ENCODE results near the gene DCST2.

DNA sequence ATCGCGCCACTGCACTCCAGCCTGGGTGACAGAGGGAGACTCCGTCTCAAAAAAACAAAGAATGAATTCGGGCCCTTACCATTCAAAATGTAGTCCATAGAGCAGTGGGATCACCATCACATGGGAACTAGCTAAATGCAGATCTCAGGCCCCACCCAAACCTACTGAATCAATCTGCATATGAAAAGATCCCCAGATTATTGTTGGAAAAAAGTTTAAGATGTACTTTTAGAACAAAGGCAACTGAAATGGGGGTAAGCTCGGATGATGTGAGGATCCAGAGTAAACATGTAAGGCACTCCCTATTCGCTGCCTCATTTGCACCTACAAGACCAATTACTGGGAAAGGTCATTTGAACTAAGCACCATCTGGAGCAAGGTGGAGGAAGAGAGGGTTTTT lies 51.2 kb downstream of the DCST2 start:
- TF ChIP-seq TAF1 (IDR thresholded peaks at IDR 0.05; ENCODE audit: borderline replicate concordance, insufficient read depth, low read length) (no peak), POLR2AphosphoS5 (IDR thresholded peaks at IDR 0.05; ENCODE audit: low read depth, low read length) (no peak)
- TF ChIP-seq, protein P1, sequence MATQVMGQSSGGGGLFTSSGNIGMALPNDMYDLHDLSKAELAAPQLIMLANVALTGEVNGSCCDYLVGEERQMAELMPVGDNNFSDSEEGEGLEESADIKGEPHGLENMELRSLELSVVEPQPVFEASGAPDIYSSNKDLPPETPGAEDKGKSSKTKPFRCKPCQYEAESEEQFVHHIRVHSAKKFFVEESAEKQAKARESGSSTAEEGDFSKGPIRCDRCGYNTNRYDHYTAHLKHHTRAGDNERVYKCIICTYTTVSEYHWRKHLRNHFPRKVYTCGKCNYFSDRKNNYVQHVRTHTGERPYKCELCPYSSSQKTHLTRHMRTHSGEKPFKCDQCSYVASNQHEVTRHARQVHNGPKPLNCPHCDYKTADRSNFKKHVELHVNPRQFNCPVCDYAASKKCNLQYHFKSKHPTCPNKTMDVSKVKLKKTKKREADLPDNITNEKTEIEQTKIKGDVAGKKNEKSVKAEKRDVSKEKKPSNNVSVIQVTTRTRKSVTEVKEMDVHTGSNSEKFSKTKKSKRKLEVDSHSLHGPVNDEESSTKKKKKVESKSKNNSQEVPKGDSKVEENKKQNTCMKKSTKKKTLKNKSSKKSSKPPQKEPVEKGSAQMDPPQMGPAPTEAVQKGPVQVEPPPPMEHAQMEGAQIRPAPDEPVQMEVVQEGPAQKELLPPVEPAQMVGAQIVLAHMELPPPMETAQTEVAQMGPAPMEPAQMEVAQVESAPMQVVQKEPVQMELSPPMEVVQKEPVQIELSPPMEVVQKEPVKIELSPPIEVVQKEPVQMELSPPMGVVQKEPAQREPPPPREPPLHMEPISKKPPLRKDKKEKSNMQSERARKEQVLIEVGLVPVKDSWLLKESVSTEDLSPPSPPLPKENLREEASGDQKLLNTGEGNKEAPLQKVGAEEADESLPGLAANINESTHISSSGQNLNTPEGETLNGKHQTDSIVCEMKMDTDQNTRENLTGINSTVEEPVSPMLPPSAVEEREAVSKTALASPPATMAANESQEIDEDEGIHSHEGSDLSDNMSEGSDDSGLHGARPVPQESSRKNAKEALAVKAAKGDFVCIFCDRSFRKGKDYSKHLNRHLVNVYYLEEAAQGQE (IDR thresholded peaks at IDR 0.05; ENCODE audit: insufficient read depth in 1 of 2, low read depth in 2 of 2, low read length in 2 of 2), result no peak

All from PFSK-1 (cell line).